Stimulated activated CD4-positive, alpha-beta T cell treated with anti-CD3 and anti-CD28 coated beads, Interleukin-15, amount 100 ng/mL, for 24 hours (primary cell): Measurements from ENCODE around the gene TPH2.
A peak's percentile ranks its signal among the peaks of the same experiment; 100 is the strongest.

Source experiments
- DNase-seq: peaks from one replicate; pipeline ENCODE4 v3.0.0-alpha.2; 2020

The TPH2 gene

GRCh38 chr12:71938728-71939385, at the start of gene TPH2:
TPH2 (plus strand) TSS chr12:71938845; CDS start chr12:71938987, 142 bp downstream.
- peak; percentile 62 for DNase-seq

- DNase-seq, result no peak
Measured at GRCh38 chr12:71890475-71890874, 48.2 kb upstream of the TPH2 start.

DNA sequence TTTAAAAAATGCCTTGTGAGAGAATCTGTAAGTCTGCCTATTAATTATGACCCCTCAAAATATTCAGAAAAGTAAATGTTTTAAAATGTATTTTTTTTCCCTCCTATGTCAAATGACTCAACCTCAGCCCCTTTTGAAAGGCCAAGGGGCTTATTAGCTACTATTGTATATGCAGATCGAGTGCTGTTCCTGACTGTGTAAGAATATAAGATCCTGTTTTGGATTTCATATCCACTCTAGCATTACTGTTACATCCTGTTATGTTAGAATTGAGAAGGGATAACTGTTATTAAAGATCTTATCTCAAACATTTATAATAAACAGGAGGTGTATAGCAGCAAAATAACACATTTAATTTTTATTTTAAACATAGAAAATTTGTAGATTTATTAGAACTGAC, 46.6 kb upstream of the TPH2 start:
- no peak for DNase-seq

DNA sequence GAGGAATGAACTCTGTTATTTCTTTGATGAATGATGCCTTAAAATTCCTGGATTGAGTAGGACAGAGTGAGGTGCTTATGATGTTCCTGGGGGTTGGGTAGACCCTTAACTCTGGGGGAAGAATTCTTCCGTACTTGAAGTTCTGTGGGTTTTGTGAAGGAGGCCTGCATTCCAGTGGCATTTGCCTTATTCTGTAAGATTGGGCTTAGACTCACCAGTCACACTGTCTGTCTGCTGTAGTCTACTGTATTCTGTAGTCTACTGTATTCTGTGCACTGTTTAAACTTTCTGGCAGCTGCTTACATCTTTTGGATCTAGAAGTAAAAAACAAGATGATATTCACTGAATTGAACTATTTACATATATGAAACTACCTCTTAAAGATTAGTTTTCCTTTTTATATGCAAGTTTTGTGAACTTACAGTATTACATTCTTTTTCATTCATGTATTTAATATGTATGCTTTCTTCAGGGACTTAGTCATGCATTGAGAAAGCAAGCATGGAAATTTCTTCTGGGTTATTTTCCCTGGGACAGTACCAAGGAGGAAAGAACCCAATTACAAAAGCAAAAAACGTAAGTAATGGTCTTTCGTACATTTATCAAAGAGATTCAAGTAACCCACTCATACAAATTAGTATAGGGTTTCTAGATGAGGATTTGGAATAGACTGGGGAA, 42.3 kb upstream of the TPH2 start:
- DNase-seq, result no peak

DNA sequence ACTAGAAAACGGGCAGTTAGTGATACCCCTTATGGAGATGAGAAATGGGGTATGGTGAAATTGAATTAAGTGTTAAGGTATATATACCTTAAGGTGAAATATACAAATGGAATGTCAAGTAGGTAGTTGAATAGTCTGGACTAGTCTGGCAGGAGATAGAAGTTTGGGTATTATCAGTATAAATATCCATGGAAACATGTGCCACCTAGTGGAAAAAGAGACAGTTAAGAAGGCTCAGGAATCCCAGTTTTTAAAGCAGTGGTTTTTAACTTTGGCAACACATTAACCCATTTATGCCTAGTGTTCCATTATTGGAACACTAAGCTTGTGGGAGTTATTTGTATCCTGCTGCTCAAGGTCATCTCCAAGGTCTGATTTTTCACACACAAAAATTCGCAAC, 38.6 kb upstream of the TPH2 start:
- DNase-seq, result no peak

- no peak for DNase-seq
Measured at GRCh38 chr12:71904629-71905028, 34.0 kb upstream of the TPH2 start.

DNA sequence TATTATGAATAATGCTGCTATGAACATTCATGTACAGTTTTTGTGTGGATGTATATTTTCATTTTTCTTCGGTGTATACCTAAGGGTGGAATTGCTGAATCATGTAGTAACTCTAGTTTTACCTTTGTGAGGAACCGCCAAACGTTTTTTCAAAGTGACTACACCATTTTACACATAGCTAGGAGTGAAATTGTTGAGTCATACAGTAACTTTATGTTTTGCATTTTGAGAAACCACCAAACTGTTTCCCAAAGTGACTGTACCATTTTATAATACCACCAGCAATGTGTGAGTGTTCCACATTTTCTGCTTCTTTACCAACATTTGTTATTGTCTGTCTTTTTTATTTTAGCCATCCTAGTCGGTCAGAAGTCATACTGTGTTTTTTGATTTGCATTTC, 3.1 kb upstream of the TPH2 start:
- no peak for DNase-seq

GRCh38 chr12:71940068-71940467, 1.4 kb downstream of the TPH2 start:
- DNase-seq, result no peak

DNA sequence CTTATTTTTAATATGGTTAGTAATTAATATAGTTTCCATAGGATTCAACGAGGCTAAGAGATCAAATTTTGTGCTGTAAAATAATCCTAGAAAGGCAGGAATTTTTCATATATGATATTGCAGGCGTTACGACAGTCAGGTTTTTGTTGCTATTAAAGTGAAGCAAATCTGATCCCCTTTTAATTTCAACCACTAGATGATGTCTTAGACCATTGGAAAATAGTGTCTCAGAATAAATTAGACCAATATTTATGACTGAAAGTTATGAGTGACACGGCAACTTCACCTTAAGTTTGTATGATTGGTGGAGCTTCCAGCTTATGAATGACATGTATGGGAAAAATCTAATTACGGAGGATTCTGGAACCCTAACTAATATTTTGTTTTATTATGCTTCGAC, 2.5 kb downstream of the TPH2 start:
- no peak for DNase-seq

- DNase-seq, result no peak
Measured at GRCh38 chr12:71942259-71942658, 3.6 kb downstream of the TPH2 start.

DNA sequence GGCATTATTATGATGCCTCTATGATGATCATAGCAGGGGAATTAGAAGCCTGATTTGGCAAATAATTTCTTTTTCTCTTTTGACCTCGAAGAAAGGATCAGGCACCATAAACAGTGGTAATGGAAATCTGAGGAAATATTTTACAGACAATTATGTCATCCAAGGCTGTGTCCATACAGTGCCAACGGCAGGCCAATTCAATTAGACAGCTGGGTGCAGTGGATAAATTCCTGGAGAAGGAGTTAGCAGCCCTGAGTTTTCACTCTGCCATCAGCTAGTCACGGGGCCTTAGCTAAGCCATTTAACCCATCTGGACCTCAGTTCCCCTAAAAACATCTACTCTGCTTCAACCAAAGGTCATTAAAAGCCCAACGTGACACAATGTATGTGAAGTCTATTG, 4.1 kb downstream of the TPH2 start:
- DNase-seq, result no peak

DNA sequence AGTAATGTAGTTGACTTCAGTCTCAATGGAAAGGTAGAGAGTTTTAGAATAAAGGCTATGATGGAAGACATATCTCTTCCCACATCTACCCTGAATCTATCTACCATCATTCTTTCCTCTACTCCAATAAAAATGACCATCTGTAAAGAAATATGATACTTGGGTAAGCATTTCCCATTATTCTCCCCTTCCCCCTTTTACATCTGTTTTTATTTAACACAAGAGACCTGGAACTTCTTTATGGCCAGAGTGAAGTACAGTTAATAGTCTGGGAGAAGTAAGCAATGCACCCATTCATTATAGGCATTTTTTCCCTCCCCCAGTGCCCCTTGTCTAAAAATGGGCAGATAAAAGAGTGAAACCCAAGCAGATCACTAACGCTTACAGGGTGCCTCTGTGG, 6.5 kb downstream of the TPH2 start:
- no peak for DNase-seq

GRCh38 chr12:71945883-71946282, 7.2 kb downstream of the TPH2 start:
- no peak for DNase-seq

DNA sequence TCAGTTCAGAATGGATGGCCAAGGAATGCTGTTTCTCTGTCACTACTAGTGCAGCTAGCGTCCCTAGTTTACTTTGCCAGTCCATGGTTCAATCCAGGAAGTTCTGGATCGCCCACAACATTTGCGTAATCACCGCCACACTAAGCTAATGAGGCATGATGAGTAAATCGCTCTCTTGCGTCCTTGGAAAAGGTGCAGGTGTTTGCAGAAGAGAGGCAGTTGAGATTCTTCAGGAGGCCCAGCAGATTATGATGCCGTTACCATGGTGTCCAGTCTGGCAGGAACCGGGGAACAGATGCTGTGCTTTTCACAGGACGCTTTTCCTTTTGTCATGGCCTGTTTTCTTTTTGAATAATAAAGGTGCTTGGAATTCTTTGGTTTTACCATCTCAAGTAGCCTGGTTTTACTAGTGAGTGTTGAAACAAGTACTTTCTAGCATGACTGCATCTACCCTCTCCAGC, 9.0 kb downstream of the TPH2 start:
- no peak for DNase-seq

GRCh38 chr12:71948390-71948789, 9.7 kb downstream of the TPH2 start:
- no peak for DNase-seq

- DNase-seq, result no peak
Measured at GRCh38 chr12:71949646-71950045, 11.0 kb downstream of the TPH2 start.

DNA sequence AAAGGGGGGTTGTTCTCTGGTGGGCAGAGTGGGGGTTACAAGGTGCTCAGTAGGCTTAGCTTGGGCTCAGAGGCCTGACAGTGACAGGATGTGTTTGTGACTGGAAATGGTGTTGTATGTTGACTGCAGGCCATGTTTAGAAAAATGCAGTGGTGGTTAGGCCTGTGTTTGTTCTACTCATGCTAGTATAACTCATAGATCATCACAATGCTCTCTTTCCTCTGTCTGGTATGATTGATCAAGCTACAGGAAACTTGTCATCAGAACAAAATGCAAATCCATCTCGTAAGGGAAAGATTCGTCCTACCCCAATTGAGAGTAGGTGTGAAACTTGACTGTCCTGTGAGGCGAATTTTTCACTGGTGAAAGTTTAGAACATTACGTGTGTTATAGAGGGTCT, 11.8 kb downstream of the TPH2 start:
- DNase-seq, result no peak

GRCh38 chr12:71950819-71951218, 12.2 kb downstream of the TPH2 start:
- DNase-seq, result no peak

DNA sequence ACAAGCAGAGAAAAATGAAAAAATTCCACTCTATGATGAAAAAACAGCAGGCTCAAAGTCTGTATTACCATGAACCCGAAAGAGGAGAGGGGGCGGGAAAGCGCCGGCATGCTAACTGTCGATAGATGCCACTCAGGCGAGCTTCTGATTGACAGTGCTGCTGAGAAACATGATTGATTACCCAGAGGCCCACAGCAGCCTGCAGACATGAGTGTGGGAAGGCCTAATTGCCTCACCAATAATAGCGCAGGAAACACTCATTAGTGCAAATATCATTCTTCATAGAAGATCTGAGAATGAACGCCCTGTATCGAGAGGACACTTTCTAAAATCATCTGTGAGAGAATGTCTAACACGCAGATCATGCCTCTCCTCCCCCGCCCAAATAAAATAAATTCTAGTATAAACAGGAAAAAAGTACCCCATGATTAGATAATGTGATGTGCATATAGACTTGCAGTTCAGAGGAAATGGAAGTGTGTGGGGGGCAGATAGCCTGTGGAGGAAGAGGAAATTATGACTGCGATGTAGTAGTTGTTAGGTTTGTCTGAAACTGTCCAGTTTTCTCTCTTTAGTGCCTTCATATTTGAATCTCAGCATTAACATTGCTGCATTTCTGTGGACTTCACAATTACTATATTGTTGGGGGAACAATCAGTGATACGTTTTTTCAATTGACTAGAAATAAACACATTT, 15.6 kb downstream of the TPH2 start:
- DNase-seq, result no peak

- no peak for DNase-seq
Measured at GRCh38 chr12:71954861-71955260, 16.2 kb downstream of the TPH2 start.

- no peak for DNase-seq
Measured at GRCh38 chr12:71955970-71956369, 17.3 kb downstream of the TPH2 start.

GRCh38 chr12:71958056-71958455, 19.4 kb downstream of the TPH2 start:
- DNase-seq, result no peak

DNA sequence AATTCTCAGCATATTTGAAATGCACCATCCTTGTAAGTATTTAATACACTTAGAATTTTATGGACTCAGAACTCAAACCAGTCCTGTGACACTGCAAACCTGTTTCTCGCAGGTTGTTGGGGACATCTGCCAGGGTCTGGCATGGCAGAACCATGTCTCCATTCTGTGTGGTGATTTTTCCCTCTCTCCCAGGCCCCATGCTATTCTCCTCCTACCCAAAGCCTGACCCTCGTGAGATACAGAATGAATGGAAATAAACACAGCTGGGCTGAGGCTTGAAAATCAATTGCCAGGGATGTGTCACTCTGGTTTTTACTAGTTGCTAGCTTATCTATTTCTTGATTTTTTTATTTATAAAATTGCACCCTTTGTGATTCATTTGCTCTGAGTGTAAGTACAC, 19.8 kb downstream of the TPH2 start:
- DNase-seq, result no peak

- DNase-seq, result no peak
Measured at GRCh38 chr12:71958993-71959578, 20.4 kb downstream of the TPH2 start.
